Measurements from ENCODE around the gene RANBP17.

GRCh38 chr5:170836226-170836625 is 25.6 kb upstream of the RANBP17 start:
- TF ChIP-seq, protein P1, sequence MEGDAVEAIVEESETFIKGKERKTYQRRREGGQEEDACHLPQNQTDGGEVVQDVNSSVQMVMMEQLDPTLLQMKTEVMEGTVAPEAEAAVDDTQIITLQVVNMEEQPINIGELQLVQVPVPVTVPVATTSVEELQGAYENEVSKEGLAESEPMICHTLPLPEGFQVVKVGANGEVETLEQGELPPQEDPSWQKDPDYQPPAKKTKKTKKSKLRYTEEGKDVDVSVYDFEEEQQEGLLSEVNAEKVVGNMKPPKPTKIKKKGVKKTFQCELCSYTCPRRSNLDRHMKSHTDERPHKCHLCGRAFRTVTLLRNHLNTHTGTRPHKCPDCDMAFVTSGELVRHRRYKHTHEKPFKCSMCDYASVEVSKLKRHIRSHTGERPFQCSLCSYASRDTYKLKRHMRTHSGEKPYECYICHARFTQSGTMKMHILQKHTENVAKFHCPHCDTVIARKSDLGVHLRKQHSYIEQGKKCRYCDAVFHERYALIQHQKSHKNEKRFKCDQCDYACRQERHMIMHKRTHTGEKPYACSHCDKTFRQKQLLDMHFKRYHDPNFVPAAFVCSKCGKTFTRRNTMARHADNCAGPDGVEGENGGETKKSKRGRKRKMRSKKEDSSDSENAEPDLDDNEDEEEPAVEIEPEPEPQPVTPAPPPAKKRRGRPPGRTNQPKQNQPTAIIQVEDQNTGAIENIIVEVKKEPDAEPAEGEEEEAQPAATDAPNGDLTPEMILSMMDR (conservative IDR thresholded peaks at IDR 0.05 in 1 of 2, IDR thresholded peaks at IDR 0.05 in 1 of 2; ENCODE audit: low read depth in 1 of 2, low read length in 2 of 2), result no peak
- TF ChIP-seq EZH2 (IDR thresholded peaks at IDR 0.05; ENCODE audit: low read length, missing control alignments), result no peak

Measured in fibroblast of lung (primary cell).